SK-N-SH (cell line): ENCODE measurements around the gene ZNF609.

Experiments
- ELF1 ChIP-seq: IDR thresholded peaks from 2 replicates; pipeline ENCODE4 v1.4.0; 2012
- FOXM1 ChIP-seq: IDR thresholded peaks from 2 replicates; pipeline ENCODE4 v1.4.0; 2012; ENCODE audit warnings: low read depth, mild to moderate bottlenecking
- GABPA ChIP-seq: IDR thresholded peaks from 2 replicates; pipeline ENCODE4 v1.4.0; 2012; ENCODE audit warnings: low read depth, mild to moderate bottlenecking
- RAD21 ChIP-seq: IDR thresholded peaks from 2 replicates; pipeline ENCODE4 v1.6.1; 2012; ENCODE audit warnings: mild to moderate bottlenecking, low read length
- SMC3 ChIP-seq: IDR thresholded peaks from 2 replicates; pipeline ENCODE4 v1.6.1; 2012; ENCODE audit warnings: low read depth, low read length, improper control_type of control experiment
- TAF1 ChIP-seq: IDR thresholded peaks from 2 replicates; pipeline ENCODE4 v1.6.1; 2012; ENCODE audit warnings: low read depth, mild to moderate bottlenecking, low read length, moderate library complexity, borderline replicate concordance
- TF ChIP-seq, protein P1 (sequence below): fragments of 200-600 bp; sonication (generic); IDR thresholded peaks from 2 replicates; pipeline ENCODE4 v1.6.1; 2017; ENCODE audit warnings: antibody characterized with exemption, mild to moderate bottlenecking, moderate library complexity
- TF ChIP-seq, protein P2 (sequence below): fragments of 150-350 bp; IDR thresholded peaks from 2 replicates; pipeline ENCODE4 v1.6.1; 2017; ENCODE audit warnings: antibody characterized with exemption, low read length, low read depth, borderline replicate concordance

DNA sequence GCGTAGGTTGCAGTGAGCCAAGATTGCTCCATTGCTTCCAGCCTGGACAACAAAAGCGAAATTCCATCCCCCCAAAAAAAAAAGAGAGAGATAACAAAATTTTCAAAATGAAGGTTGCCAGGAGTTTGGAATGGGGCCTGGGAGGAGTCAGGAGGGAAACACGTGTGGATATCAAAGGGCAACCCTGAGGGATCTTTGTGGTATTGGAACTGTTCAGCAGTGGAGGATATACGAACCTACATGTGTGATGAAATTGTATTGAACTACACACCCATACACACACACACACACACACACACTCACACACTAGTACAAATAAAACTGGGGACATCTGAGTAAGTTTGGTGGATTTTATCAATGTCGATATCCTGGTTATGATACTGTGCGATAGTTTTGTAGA lies 253.2 kb downstream of the ZNF609 start:
- TF ChIP-seq, protein P1, sequence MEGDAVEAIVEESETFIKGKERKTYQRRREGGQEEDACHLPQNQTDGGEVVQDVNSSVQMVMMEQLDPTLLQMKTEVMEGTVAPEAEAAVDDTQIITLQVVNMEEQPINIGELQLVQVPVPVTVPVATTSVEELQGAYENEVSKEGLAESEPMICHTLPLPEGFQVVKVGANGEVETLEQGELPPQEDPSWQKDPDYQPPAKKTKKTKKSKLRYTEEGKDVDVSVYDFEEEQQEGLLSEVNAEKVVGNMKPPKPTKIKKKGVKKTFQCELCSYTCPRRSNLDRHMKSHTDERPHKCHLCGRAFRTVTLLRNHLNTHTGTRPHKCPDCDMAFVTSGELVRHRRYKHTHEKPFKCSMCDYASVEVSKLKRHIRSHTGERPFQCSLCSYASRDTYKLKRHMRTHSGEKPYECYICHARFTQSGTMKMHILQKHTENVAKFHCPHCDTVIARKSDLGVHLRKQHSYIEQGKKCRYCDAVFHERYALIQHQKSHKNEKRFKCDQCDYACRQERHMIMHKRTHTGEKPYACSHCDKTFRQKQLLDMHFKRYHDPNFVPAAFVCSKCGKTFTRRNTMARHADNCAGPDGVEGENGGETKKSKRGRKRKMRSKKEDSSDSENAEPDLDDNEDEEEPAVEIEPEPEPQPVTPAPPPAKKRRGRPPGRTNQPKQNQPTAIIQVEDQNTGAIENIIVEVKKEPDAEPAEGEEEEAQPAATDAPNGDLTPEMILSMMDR, result no peak
- TF ChIP-seq TAF1, result no peak
- TF ChIP-seq ELF1, result no peak
- no peak for TF ChIP-seq GABPA
- TF ChIP-seq RAD21, result no peak
- no peak for TF ChIP-seq FOXM1
- TF ChIP-seq, protein P2, sequence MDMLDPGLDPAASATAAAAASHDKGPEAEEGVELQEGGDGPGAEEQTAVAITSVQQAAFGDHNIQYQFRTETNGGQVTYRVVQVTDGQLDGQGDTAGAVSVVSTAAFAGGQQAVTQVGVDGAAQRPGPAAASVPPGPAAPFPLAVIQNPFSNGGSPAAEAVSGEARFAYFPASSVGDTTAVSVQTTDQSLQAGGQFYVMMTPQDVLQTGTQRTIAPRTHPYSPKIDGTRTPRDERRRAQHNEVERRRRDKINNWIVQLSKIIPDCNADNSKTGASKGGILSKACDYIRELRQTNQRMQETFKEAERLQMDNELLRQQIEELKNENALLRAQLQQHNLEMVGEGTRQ, result no peak
- TF ChIP-seq SMC3, result no peak
